Liver (tissue), 9 donors: Measurements from ENCODE around the gene BTBD9. TPM values are rescaled to one million over a fixed set of nuclear protein-coding genes. Genes with fewer than 3 reads are reported as not detected.

Experiments used
- DNase-seq: peaks from one replicate; pipeline ENCODE4 v3.0.0-alpha.2; 2017; ENCODE audit warnings: low spot score
- H3K27ac ChIP-seq, 2 donors: one replicate each; pipeline ENCODE4 v1.7.0; 2013; ENCODE audit warnings: inconsistent platforms in 2 of 2, low read length in 2 of 2, control low read depth in 1 of 2, low read depth in 1 of 2, mild to moderate bottlenecking in 1 of 2
- H3K27me3 ChIP-seq, 4 donors: one replicate each; pipeline versions ENCODE4 v1.6.1 to v1.7.0; 2013; ENCODE audit warnings: low read length in 3 of 4, inconsistent platforms in 1 of 4, mild to moderate bottlenecking in 1 of 4, moderate library complexity in 1 of 4; ENCODE audit not compliant: control insufficient read depth in 4 of 4, insufficient read depth in 4 of 4
- H3K36me3 ChIP-seq, 4 donors: one replicate each; pipeline versions ENCODE4 v1.6.1 to v1.7.0; 2013; ENCODE audit warnings: low read length in 3 of 4, mild to moderate bottlenecking in 3 of 4, low read depth in 1 of 4, moderate library complexity in 1 of 4; ENCODE audit not compliant: control insufficient read depth in 4 of 4, insufficient read depth in 3 of 4
- H3K4me1 ChIP-seq, 4 donors: one replicate each; pipeline versions ENCODE4 v1.6.1 to v1.7.0; 2013; ENCODE audit warnings: low read length in 3 of 4, mild to moderate bottlenecking in 3 of 4, moderate library complexity in 1 of 4; ENCODE audit not compliant: control insufficient read depth in 4 of 4, insufficient read depth in 4 of 4
- H3K4me3 ChIP-seq, 3 donors: one replicate each; pipeline versions ENCODE4 v1.6.1 to v1.7.0; 2013; ENCODE audit warnings: low read length in 3 of 3, control low read depth in 1 of 3, low read depth in 1 of 3, mild to moderate bottlenecking in 1 of 3
- H3K9ac ChIP-seq, 2 donors: one replicate each; pipeline ENCODE4 v1.7.0; 2013; ENCODE audit warnings: low read length in 2 of 2, mild to moderate bottlenecking in 2 of 2, moderate library complexity in 2 of 2, control low read depth in 1 of 2, low read depth in 1 of 2
- H3K9me3 ChIP-seq, 4 donors: one replicate each; pipeline versions ENCODE4 v1.6.1 to v1.7.0; 2013; ENCODE audit warnings: low read length in 3 of 4; ENCODE audit not compliant: control insufficient read depth in 4 of 4
- ATF3 ChIP-seq: IDR thresholded peaks from 2 replicates; pipeline ENCODE4 v1.6.1; 2016; ENCODE audit warnings: antibody characterized with exemption
- CTCF ChIP-seq: fragments of 150-350 bp; IDR thresholded peaks from 2 replicates; pipeline ENCODE4 v1.5.1; 2017; ENCODE audit warnings: improper control_type of control experiment, low read depth, low read length; ENCODE audit not compliant: missing input control
- EGR1 ChIP-seq, 2 donors: IDR thresholded peaks; 2 replicates each; pipeline ENCODE4 v1.6.1; 2016 to 2018; ENCODE audit warnings: antibody characterized with exemption in 2 of 2, low read depth in 2 of 2
- FOXA1 ChIP-seq: IDR thresholded peaks from 2 replicates; pipeline ENCODE4 v1.6.1; 2016; ENCODE audit warnings: antibody characterized with exemption
- FOXA2 ChIP-seq: IDR thresholded peaks from 2 replicates; pipeline ENCODE4 v1.6.1; 2016; ENCODE audit warnings: antibody characterized with exemption
- GABPA ChIP-seq, 2 donors: IDR thresholded peaks in 1 of 2; conservative IDR thresholded peaks in 1 of 2; 2 replicates each; pipeline ENCODE4 v1.6.1; 2016; ENCODE audit warnings: antibody characterized with exemption in 2 of 2, mild to moderate bottlenecking in 1 of 2, moderate library complexity in 1 of 2
- HNF4A ChIP-seq, 2 donors: conservative IDR thresholded peaks; 2 replicates each; pipeline ENCODE4 v1.6.1; 2016; ENCODE audit warnings: antibody characterized with exemption in 2 of 2, mild to moderate bottlenecking in 2 of 2
- HNF4G ChIP-seq: IDR thresholded peaks from 2 replicates; pipeline ENCODE4 v1.6.1; 2016; ENCODE audit warnings: antibody characterized with exemption
- JUND ChIP-seq, 2 donors: IDR thresholded peaks; 2 replicates each; pipeline ENCODE4 v1.6.1; 2016; ENCODE audit warnings: antibody characterized with exemption in 2 of 2
- MAX ChIP-seq: IDR thresholded peaks from 2 replicates; pipeline ENCODE4 v1.6.1; 2016; ENCODE audit warnings: antibody characterized with exemption
- NR2F2 ChIP-seq: IDR thresholded peaks from 2 replicates; pipeline ENCODE4 v1.6.1; 2016; ENCODE audit warnings: antibody characterized with exemption
- RAD21 ChIP-seq, 2 donors: IDR thresholded peaks; 2 replicates each; pipeline ENCODE4 v1.6.1; 2016; ENCODE audit warnings: antibody characterized with exemption in 2 of 2, mild to moderate bottlenecking in 2 of 2
- REST ChIP-seq: IDR thresholded peaks from 2 replicates; pipeline ENCODE4 v1.6.1; 2016; ENCODE audit warnings: antibody characterized with exemption, mild to moderate bottlenecking
- RXRA ChIP-seq, 2 donors: IDR thresholded peaks; 2 replicates each; pipeline ENCODE4 v1.6.1; 2017 to 2018; ENCODE audit warnings: antibody characterized with exemption in 2 of 2, mild to moderate bottlenecking in 1 of 2
- SP1 ChIP-seq: IDR thresholded peaks from 2 replicates; pipeline ENCODE4 v1.6.1; 2018; ENCODE audit warnings: antibody characterized with exemption, mild to moderate bottlenecking
- TAF1 ChIP-seq: conservative IDR thresholded peaks from 2 replicates; pipeline ENCODE4 v1.6.1; 2016; ENCODE audit warnings: antibody characterized with exemption, mild to moderate bottlenecking
- YY1 ChIP-seq: IDR thresholded peaks from 2 replicates; pipeline ENCODE4 v1.6.1; 2016; ENCODE audit warnings: antibody characterized with exemption, mild to moderate bottlenecking
- ZBTB33 ChIP-seq: IDR thresholded peaks from 2 replicates; pipeline ENCODE4 v1.6.1; 2016; ENCODE audit warnings: antibody characterized with exemption
- WGBS: extraction: QIAGEN DNeasy Blood & Tissue Kit; methylation state at CpG from one replicate; pipeline ENCODE4 v1.1.7; 2013; 5-methylcytosine and 5-hydroxymethylcytosine counted together
- polyA plus RNA-seq, 2 donors: library from polyadenylated mRNA; stranded (reverse) in 1 of 2; unstranded in 1 of 2; fragments of 200-250 nt in 1 of 2; fragments of >200 nt in 1 of 2; fragmentation: Nextera tagmentation in 1 of 2; extraction: Ambion mirVana in 1 of 2; gene quantifications; one replicate each; pipeline versions ENCODE4 v1.2.1 to v1.2.3, GENCODE V29; 2013 to 2015
- total RNA-seq, 2 donors: library from RNA; depleted of rRNA; stranded (reverse); fragments of >200 nt; gene quantifications; one replicate each; pipeline ENCODE4 v1.2.3, GENCODE V29; 2014
- donor health status: healthy.
- donor health status: healthy.
- donor health status: healthy.
- donor health status: healthy.
- donor health status: healthy.

Gene BTBD9
- total and polyA plus RNA-seq, 4 donors, result 2.0 to 12.4 (median 5.7) TPM

DNA sequence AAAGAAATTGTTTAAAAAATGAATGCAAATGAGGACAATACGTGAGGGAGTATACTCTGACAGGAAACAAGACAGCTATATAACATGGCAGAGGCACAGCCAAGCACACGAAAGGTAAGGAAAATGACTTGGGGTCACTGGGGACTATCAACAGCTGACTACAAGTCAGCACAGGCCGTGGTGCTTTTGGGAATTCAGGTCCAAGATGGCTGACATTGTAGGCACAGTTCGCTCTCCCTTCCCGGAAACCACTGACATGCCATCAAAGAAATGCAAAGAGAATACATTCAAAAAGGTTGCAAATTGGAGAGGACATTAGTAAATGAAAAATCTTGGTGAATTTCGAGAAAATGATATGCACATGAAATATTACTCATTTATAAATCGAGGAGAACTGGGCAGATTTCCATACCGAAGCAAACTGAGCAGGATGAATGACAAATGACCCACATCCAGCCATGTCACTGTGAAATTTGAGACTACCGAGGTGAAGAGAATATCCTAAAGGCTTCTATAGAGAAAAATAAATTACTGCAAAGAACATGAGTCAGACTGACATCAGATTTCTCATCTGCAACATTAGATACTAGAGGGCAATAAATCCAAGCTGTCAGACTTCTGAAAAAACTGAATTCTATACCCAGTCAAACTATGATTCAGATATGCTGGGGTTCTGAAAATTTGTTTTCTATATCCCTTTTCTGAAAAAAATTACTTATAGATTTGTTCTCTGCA is 391.1 kb downstream of the BTBD9 start:
- no peak overlapping the region for H3K4me3 ChIP-seq
- no peaks in the 10 kb centered on the region for H3K27me3 ChIP-seq
- H3K9me3 ChIP-seq, result no peaks in the 10 kb centered on the region
- H3K36me3 ChIP-seq, result no peaks in the 10 kb centered on the region
- H3K27ac ChIP-seq, result no peak overlapping the region
- no peak overlapping the region for H3K9ac ChIP-seq
- WGBS, result 95% methylated on average over 9 of the region's 9 CpGs
- DNase-seq, result no peak
- TF ChIP-seq NR2F2 (no peak), REST (no peak), TAF1 (no peak), HNF4A (conservative IDR thresholded peaks at IDR 0.05) (no peak), YY1 (no peak), HNF4G (no peak), SP1 (no peak), FOXA2 (no peak), RXRA (IDR thresholded peaks at IDR 0.05) (no peak), ATF3 (no peak), CTCF (no peak), FOXA1 (no peak), JUND (IDR thresholded peaks at IDR 0.05) (no peak), ZBTB33 (no peak), RAD21 (IDR thresholded peaks at IDR 0.05) (no peak), GABPA (IDR thresholded peaks at IDR 0.05 in 1 of 2, conservative IDR thresholded peaks at IDR 0.05 in 1 of 2) (no peak), EGR1 (IDR thresholded peaks at IDR 0.05; ENCODE audit: low read depth in 2 of 2) (no peak), MAX (no peak)
- H3K4me1 ChIP-seq, result no peaks in the 10 kb centered on the region
